ENCODE results near the gene TSPAN14. TPM values are rescaled to one million over a fixed set of nuclear protein-coding genes. Genes with fewer than 3 reads are reported as not detected.
A peak's percentile ranks its signal among the peaks of the same experiment; 100 is the strongest.

The TSPAN14 gene
- total RNA-seq, 1 donor from 2014 or later, result 18.9 TPM

DNA sequence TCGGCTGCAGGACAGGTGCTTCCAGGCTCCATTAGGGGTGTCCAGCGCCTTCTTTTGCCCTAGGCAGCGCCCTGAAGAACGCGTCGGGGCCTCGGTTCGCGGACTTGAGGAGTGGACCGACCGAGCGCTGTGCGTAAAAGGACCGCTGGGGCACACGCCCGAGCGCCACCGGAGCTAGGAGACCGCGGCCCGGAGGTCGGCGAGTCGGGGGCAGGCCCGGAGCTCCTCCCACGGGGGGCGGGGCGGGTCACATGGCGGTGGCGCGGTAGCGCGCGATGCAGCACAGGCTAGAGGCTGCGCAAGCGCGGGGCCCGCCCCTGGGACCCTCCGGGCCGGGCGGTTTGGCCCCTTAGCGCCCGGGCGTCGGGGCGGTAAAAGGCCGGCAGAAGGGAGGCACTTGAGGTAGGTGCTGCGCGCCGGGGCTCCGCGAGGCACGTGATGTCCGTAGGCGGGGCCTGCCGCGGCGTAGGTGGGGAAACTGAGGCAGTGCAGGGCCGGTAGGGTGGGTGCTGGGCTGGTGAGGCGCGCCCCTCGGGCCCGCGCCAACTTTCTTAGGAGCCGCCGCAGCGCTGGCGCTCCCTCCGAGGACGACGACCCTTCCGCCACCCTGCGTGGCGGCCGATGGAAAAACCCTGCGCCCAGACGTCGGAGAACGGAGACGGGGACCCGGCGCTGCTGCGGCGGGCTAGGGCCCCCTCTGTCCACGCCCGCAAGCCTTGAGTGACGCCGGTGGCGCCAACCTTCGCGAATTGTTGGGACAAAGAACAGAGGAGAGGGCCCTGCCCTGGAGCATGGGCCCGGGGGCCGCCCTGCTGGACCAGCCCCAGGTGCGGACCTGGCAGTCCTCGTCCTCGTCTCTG, 45.6 kb upstream of the TSPAN14 start, which contains the start of gene PRXL2A:
PRXL2A (plus strand) TSS at position 310 of the 860 bp plus-strand sequence. CDS start 11,917 bp downstream, outside the sequence.
- H3K27me3 Mint-ChIP-seq, result peaks cover 2% of the 10 kb centered on the region
- ATAC-seq (ENCODE audit: low read depth), result peak; percentile 97
- CTCF ChIA-PET, result interaction anchor here (0.8 to 1.7 kb wide), 4 partner anchors 12 to 97 kb away, joined by 3 to 11 read pairs (median 5); no protein-coding TSS in a partner anchor
- no peaks in the 10 kb centered on the region for H3K9me3 Mint-ChIP-seq
- intact Hi-C loops (cut with micrococcal nuclease), result loop anchor here (1.0 to 10.0 kb wide), 5 partner anchors 13 to 256 kb away; no protein-coding TSS in a partner anchor
- H3K4me1 Mint-ChIP-seq, result peaks cover 12% of the 10 kb centered on the region
- peak within 1 kb of the TSS; percentile 82 for H3K27ac Mint-ChIP-seq
- TF ChIP-seq, protein P1, sequence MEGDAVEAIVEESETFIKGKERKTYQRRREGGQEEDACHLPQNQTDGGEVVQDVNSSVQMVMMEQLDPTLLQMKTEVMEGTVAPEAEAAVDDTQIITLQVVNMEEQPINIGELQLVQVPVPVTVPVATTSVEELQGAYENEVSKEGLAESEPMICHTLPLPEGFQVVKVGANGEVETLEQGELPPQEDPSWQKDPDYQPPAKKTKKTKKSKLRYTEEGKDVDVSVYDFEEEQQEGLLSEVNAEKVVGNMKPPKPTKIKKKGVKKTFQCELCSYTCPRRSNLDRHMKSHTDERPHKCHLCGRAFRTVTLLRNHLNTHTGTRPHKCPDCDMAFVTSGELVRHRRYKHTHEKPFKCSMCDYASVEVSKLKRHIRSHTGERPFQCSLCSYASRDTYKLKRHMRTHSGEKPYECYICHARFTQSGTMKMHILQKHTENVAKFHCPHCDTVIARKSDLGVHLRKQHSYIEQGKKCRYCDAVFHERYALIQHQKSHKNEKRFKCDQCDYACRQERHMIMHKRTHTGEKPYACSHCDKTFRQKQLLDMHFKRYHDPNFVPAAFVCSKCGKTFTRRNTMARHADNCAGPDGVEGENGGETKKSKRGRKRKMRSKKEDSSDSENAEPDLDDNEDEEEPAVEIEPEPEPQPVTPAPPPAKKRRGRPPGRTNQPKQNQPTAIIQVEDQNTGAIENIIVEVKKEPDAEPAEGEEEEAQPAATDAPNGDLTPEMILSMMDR (IDR thresholded peaks at IDR 0.05), result no peak
- POLR2A ChIA-PET, result interaction anchor here (0.6 to 1.4 kb wide), 11 partner anchors 13 to 205 kb away, joined by 3 to 17 read pairs (median 4); no protein-coding TSS in a partner anchor
- H3K36me3 Mint-ChIP-seq (ENCODE audit: low read depth), result no peaks in the 10 kb centered on the region
- DNase-seq, result peak; percentile 87
- peak within 1 kb of the TSS; percentile 91 for H3K4me3 Mint-ChIP-seq

DNA sequence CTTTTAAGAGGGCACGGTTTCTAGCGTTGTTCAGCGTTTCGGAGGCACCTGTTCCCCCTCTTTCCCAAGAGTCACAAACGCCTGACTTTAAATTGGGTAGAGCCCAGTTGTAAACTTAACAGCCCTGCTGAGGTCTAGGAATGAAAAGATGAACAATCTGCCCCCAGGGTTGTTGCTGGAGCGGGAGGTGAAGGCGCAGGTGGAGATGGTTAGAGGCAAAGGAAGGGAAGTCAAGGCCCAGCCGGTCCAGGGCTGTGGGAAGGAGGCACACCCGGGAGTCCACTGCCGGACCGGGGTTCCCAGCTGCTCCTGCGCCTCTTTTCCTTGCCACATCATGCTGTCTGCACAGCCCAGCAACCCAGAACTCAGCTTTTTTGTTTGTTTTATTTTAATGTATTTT, 45.0 kb upstream of the TSPAN14 start:
- no peaks in the 10 kb centered on the region for H3K9me3 Mint-ChIP-seq
- intact Hi-C loops (cut with micrococcal nuclease), result loop anchor here (5.0 to 10.0 kb wide), 2 partner anchors 63 to 256 kb away; no protein-coding TSS in a partner anchor
- H3K4me1 Mint-ChIP-seq, result peaks cover 12% of the 10 kb centered on the region
- CTCF ChIA-PET, result interaction anchor here (2.3 kb wide), 1 partner anchor 96 kb away, joined by 7 read pairs; no protein-coding TSS in a partner anchor
- no peak for DNase-seq
- H3K36me3 Mint-ChIP-seq (ENCODE audit: low read depth), result no peaks in the 10 kb centered on the region
- POLR2A ChIA-PET, result no interaction called here
- H3K27me3 Mint-ChIP-seq, result peaks cover 2% of the 10 kb centered on the region
- no peak for ATAC-seq (ENCODE audit: low read depth)
- H3K27ac Mint-ChIP-seq, result no peak overlapping the region
- peak overlapping the region; percentile 91 for H3K4me3 Mint-ChIP-seq
- TF ChIP-seq, protein P1 (IDR thresholded peaks at IDR 0.05), result no peak

DNA sequence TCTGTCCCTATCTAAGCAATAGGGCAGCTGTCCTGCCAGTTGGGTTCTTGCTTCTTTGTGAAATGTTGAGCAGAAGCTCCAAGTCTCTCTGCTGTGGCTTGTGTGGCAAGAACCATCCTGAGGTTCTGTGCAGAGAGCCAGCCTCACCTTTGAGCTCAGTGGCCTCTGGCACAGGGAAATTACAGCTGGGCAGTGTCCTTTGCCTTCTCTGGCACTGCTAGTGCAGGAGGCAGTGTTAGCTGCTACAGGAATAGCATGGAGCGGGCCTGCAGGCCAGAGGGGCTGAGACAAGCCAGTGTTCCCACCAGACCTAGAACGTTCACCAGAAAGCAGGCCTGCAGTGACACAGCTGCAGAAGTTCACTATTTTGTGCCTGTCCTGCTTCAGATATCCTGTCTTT, 44.0 kb upstream of the TSPAN14 start:
- Mint-ChIP-seq H3K27ac (no peak overlapping the region), H3K4me1 (peaks cover 12% of the 10 kb centered on the region), H3K9me3 (no peaks in the 10 kb centered on the region), H3K27me3 (peaks cover 2% of the 10 kb centered on the region), H3K36me3 (ENCODE audit: low read depth) (no peaks in the 10 kb centered on the region), H3K4me3 (peak overlapping the region; percentile 50)
- intact Hi-C loops (cut with micrococcal nuclease), result no loop called here
- ChIA-PET CTCF (interaction anchor here (2.3 kb wide), 1 partner anchor 95 kb away, joined by 7 read pairs; no protein-coding TSS in a partner anchor), POLR2A (no interaction called here)
- DNase-seq (no peak), ATAC-seq (ENCODE audit: low read depth) (no peak)
- TF ChIP-seq, protein P1 (IDR thresholded peaks at IDR 0.05), result no peak

DNA sequence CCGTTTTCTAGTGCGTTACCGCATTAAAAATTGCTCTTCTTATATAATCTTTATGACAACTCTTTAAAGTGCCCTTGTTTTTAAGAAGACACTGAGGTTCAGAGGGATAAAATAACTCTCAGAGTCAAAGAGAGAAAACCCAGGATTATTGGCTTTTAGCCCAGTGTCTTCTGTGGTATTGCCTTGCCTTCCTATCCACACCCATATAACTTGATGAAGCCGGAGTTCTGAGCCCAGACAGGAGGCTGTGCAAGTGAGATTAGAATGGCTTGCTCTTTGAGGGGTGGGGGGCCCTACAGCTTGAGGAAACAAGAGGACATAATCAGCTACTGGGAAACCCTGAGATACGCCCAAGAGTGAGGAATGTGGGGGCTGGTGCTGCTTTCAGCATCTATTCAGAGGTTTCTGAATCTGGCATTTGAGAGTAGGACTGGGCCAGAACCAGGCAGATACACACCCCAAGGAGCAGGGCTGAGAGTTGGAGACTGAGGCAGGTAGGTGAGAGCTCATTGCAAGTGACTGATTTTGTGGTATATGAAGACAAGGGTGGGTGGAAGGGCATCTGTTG, 43.4 kb upstream of the TSPAN14 start:
- no peaks in the 10 kb centered on the region for H3K9me3 Mint-ChIP-seq
- ATAC-seq (ENCODE audit: low read depth) (no peak), DNase-seq (no peak)
- peaks cover 12% of the 10 kb centered on the region for H3K4me1 Mint-ChIP-seq
- H3K4me3 Mint-ChIP-seq, result no peak overlapping the region
- POLR2A ChIA-PET, result no interaction called here
- H3K27me3 Mint-ChIP-seq, result peaks cover 2% of the 10 kb centered on the region
- no peak overlapping the region for H3K27ac Mint-ChIP-seq
- TF ChIP-seq, protein P1 (IDR thresholded peaks at IDR 0.05), result no peak
- CTCF ChIA-PET, result interaction anchor here (2.3 kb wide), 1 partner anchor 95 kb away, joined by 7 read pairs; no protein-coding TSS in a partner anchor
- H3K36me3 Mint-ChIP-seq (ENCODE audit: low read depth), result no peaks in the 10 kb centered on the region
- intact Hi-C loops (cut with micrococcal nuclease), result no loop called here

DNA sequence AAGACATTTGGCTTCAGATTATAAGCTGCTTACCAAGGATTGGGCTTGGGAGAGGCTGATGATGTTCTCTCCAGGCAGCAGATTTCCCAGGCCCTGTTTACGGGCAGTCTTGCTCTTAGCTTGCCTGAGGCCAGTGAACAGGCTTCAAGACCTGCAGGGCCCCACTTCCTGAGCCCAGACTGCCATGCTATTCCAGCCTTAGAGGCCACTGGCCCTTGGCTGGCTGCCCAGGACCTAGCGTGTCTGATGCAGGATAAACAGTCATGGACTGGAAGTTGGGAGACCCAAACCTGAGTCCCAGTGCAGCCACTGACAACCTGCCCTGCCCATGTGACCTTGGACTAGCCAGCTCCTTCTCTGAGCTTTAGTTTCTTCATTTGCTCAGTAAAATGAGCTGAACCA, 42.8 kb upstream of the TSPAN14 start:
- H3K9me3 Mint-ChIP-seq, result no peaks in the 10 kb centered on the region
- CTCF ChIA-PET, result interaction anchor here (2.3 kb wide), 1 partner anchor 94 kb away, joined by 7 read pairs; no protein-coding TSS in a partner anchor
- H3K27ac Mint-ChIP-seq, result no peak overlapping the region
- peaks cover 12% of the 10 kb centered on the region for H3K4me1 Mint-ChIP-seq
- POLR2A ChIA-PET, result no interaction called here
- no peaks in the 10 kb centered on the region for H3K36me3 Mint-ChIP-seq (ENCODE audit: low read depth)
- no peak for ATAC-seq (ENCODE audit: low read depth)
- no peak overlapping the region for H3K4me3 Mint-ChIP-seq
- intact Hi-C loops (cut with micrococcal nuclease), result no loop called here
- peaks cover 2% of the 10 kb centered on the region for H3K27me3 Mint-ChIP-seq
- DNase-seq, result no peak
- TF ChIP-seq, protein P1 (IDR thresholded peaks at IDR 0.05), result no peak
